KG1 (cell line): ENCODE data around the gene NELFB.

ENCODE experiments used
- DNase-seq: peaks from one replicate; lab custom pipeline; 2025; lab: John Stamatoyannopoulos, UW

Gene NELFB

GRCh38 chr9:137303151-137303892 is 48.2 kb downstream of the NELFB start:
- DNase-seq = no peak

- DNase-seq = no peak
These were observed 48.8 kb downstream of the NELFB start for GRCh38 chr9:137303893-137304382.

GRCh38 chr9:137304383-137305059 is 49.4 kb downstream of the NELFB start:
- DNase-seq = no peak

- no peak for DNase-seq
These were observed 50.1 kb downstream of the NELFB start for GRCh38 chr9:137305060-137305797.

GRCh38 chr9:137305798-137306065 is 50.6 kb downstream of the NELFB start:
- no peak for DNase-seq

- DNase-seq = no peak
These were observed 51.1 kb downstream of the NELFB start for GRCh38 chr9:137306066-137306849.

GRCh38 chr9:137306850-137307254 is 51.7 kb downstream of the NELFB start:
- no peak for DNase-seq

- no peak for DNase-seq
These were observed 52.3 kb downstream of the NELFB start for GRCh38 chr9:137307255-137308056.

- no peak for DNase-seq
These were observed 53.0 kb downstream of the NELFB start for GRCh38 chr9:137308057-137308619.

GRCh38 chr9:137309368-137310188 is 54.5 kb downstream of the NELFB start:
- no peak for DNase-seq

GRCh38 chr9:137310189-137311052 is 55.3 kb downstream of the NELFB start:
- DNase-seq = no peak

- DNase-seq = no peak
These were observed 56.3 kb downstream of the NELFB start for GRCh38 chr9:137311171-137311985.

GRCh38 chr9:137311986-137312851 is 57.1 kb downstream of the NELFB start:
- no peak for DNase-seq

- no peak for DNase-seq
These were observed 57.8 kb downstream of the NELFB start for GRCh38 chr9:137312852-137313325.

GRCh38 chr9:137313326-137313936 is 58.3 kb downstream of the NELFB start:
- no peak for DNase-seq

- DNase-seq = no peak
These were observed 58.9 kb downstream of the NELFB start for GRCh38 chr9:137313956-137314560.
